WTC11 (cell line): ENCODE results near the gene ZKSCAN3.

ENCODE experiments used
- CREB1 ChIP-seq: sonication (generic); formaldehyde crosslinking; IDR thresholded peaks from 2 replicates; pipeline ENCODE4 v1.8.0; 2023; ENCODE audit warnings: mild to moderate bottlenecking, missing genetic modification reagents
- CREM ChIP-seq: sonication (generic); formaldehyde crosslinking; IDR thresholded peaks from 2 replicates; pipeline ENCODE4 v1.8.1; 2022; ENCODE audit warnings: mild to moderate bottlenecking, missing genetic modification reagents, moderate library complexity
- NR1H2 ChIP-seq: sonication (generic); formaldehyde crosslinking; IDR thresholded peaks from 2 replicates; pipeline ENCODE4 v1.9.0; 2021; ENCODE audit warnings: mild to moderate bottlenecking, moderate library complexity, missing genetic modification reagents
- RELA ChIP-seq: sonication (generic); formaldehyde crosslinking; IDR thresholded peaks from 2 replicates; pipeline ENCODE4 v1.8.1; 2022; ENCODE audit warnings: missing genetic modification reagents, mild to moderate bottlenecking, borderline replicate concordance
- TCF7 ChIP-seq: sonication (generic); formaldehyde crosslinking; IDR thresholded peaks from 2 replicates; pipeline ENCODE4 v1.8.0; 2022; ENCODE audit warnings: mild to moderate bottlenecking, low read depth, missing genetic modification reagents, moderate library complexity
- ZNF121 ChIP-seq: sonication (generic); formaldehyde crosslinking; IDR thresholded peaks from 2 replicates; pipeline ENCODE4 v1.8.0; 2023; ENCODE audit warnings: missing genetic modification reagents
- TF ChIP-seq, protein P1 (sequence below): fragments of 200-600 bp; IDR thresholded peaks from 2 replicates; pipeline ENCODE4 v1.8.0; 2022; ENCODE audit warnings: antibody characterized with exemption
- TF ChIP-seq, protein P2 (sequence below): sonication (generic); formaldehyde crosslinking; IDR thresholded peaks from 2 replicates; pipeline ENCODE4 v1.8.1; 2022; ENCODE audit warnings: mild to moderate bottlenecking, missing genetic modification reagents, moderate library complexity, borderline replicate concordance
- TF ChIP-seq, protein P3 (sequence below): sonication (generic); formaldehyde crosslinking; conservative IDR thresholded peaks from 2 replicates; pipeline ENCODE4 v1.8.1; 2022; ENCODE audit warnings: mild to moderate bottlenecking, missing genetic modification reagents
- TF ChIP-seq, protein P4 (sequence below): sonication (generic); formaldehyde crosslinking; IDR thresholded peaks from 2 replicates; pipeline ENCODE4 v1.8.1; 2023; ENCODE audit warnings: mild to moderate bottlenecking, missing genetic modification reagents, moderate library complexity

DNA sequence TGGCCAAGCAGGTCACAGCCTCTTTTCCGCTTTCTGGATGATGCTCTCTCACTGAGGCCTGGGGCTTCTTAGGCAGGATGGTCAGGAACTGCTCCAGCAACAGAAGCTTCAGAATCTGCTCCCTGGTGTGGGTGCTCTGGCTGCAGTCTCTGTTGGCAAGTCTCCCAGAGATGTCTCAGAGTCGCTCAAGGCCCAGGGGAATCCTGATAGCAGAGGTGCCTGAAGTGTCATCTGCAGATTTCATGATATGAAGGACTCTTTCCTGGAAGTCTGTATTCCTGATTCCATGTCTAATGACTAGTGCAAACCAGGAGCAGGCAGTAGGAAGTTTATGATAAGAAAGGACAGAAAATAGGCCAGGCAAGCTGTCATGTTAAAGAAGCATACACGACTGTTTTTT lies 34.1 kb upstream of the ZKSCAN3 start:
- TF ChIP-seq, protein P1, sequence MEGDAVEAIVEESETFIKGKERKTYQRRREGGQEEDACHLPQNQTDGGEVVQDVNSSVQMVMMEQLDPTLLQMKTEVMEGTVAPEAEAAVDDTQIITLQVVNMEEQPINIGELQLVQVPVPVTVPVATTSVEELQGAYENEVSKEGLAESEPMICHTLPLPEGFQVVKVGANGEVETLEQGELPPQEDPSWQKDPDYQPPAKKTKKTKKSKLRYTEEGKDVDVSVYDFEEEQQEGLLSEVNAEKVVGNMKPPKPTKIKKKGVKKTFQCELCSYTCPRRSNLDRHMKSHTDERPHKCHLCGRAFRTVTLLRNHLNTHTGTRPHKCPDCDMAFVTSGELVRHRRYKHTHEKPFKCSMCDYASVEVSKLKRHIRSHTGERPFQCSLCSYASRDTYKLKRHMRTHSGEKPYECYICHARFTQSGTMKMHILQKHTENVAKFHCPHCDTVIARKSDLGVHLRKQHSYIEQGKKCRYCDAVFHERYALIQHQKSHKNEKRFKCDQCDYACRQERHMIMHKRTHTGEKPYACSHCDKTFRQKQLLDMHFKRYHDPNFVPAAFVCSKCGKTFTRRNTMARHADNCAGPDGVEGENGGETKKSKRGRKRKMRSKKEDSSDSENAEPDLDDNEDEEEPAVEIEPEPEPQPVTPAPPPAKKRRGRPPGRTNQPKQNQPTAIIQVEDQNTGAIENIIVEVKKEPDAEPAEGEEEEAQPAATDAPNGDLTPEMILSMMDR = no peak
- TF ChIP-seq, protein P2, sequence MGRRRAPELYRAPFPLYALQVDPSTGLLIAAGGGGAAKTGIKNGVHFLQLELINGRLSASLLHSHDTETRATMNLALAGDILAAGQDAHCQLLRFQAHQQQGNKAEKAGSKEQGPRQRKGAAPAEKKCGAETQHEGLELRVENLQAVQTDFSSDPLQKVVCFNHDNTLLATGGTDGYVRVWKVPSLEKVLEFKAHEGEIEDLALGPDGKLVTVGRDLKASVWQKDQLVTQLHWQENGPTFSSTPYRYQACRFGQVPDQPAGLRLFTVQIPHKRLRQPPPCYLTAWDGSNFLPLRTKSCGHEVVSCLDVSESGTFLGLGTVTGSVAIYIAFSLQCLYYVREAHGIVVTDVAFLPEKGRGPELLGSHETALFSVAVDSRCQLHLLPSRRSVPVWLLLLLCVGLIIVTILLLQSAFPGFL (CRISPR knock-in tag) = no peak
- no peak for TF ChIP-seq ZNF121 (CRISPR knock-in tag)
- TF ChIP-seq, protein P3, sequence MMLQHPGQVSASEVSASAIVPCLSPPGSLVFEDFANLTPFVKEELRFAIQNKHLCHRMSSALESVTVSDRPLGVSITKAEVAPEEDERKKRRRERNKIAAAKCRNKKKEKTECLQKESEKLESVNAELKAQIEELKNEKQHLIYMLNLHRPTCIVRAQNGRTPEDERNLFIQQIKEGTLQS (CRISPR knock-in tag) = no peak
- no peak for TF ChIP-seq TCF7 (CRISPR knock-in tag)
- TF ChIP-seq RELA (CRISPR knock-in tag) = no peak
- TF ChIP-seq, protein P4, sequence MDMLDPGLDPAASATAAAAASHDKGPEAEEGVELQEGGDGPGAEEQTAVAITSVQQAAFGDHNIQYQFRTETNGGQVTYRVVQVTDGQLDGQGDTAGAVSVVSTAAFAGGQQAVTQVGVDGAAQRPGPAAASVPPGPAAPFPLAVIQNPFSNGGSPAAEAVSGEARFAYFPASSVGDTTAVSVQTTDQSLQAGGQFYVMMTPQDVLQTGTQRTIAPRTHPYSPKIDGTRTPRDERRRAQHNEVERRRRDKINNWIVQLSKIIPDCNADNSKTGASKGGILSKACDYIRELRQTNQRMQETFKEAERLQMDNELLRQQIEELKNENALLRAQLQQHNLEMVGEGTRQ (CRISPR knock-in tag) = no peak
- TF ChIP-seq CREM (CRISPR knock-in tag) = no peak
- no peak for TF ChIP-seq NR1H2 (CRISPR knock-in tag)
- TF ChIP-seq CREB1 (CRISPR knock-in tag) = no peak
